ENCODE data around the gene ZMYM4.

DNA sequence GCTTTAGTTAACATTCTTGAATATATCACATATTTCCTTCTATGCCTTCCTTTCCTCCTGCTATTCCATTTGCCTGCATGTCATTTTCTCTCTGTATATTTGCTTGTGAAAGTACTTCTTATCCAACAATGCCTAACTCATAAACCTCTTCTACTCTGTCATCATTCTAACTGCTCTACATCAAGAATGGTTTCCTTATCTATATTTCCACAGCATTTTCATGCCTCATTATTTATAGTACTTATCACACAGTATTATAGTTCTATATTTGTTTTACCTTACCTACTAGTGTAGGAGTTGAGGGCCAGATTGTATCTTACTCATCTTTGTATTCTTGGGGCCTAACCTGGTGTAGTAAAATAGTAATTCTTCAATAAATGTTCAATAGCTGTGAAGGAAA, 91.5 kb downstream of the ZMYM4 start:
- TF ChIP-seq, protein P1, sequence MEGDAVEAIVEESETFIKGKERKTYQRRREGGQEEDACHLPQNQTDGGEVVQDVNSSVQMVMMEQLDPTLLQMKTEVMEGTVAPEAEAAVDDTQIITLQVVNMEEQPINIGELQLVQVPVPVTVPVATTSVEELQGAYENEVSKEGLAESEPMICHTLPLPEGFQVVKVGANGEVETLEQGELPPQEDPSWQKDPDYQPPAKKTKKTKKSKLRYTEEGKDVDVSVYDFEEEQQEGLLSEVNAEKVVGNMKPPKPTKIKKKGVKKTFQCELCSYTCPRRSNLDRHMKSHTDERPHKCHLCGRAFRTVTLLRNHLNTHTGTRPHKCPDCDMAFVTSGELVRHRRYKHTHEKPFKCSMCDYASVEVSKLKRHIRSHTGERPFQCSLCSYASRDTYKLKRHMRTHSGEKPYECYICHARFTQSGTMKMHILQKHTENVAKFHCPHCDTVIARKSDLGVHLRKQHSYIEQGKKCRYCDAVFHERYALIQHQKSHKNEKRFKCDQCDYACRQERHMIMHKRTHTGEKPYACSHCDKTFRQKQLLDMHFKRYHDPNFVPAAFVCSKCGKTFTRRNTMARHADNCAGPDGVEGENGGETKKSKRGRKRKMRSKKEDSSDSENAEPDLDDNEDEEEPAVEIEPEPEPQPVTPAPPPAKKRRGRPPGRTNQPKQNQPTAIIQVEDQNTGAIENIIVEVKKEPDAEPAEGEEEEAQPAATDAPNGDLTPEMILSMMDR (IDR thresholded peaks at IDR 0.05): no peak
- no peak for TF ChIP-seq POLR2A (IDR thresholded peaks at IDR 0.05)
